DMS153 (cell line): Measurements from ENCODE around the gene KCNMB2.

Source experiments
- DNase-seq: peaks from one replicate; lab custom pipeline; 2025; lab: John Stamatoyannopoulos, UW

Gene KCNMB2

DNA sequence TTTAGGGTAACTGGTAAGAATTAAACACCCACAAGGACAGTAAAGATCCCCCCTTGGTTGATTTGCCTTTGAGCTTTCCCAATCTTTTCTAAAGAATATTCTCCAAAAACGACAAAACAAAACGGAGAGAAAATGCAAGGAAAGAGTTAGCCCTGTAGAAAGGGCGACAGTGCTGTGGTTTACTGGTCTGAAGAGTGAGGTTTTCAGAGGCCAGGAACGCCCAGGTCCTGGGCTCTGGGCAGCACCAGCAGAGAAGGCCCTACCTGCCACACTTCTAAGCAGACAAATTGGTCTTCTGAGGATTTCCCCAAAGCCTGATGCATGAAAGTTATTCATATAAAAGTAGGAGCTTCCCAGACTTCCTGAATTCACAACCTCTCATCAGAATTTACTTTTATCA is 119.3 kb downstream of the KCNMB2 start:
- DNase-seq, result no peak

DNA sequence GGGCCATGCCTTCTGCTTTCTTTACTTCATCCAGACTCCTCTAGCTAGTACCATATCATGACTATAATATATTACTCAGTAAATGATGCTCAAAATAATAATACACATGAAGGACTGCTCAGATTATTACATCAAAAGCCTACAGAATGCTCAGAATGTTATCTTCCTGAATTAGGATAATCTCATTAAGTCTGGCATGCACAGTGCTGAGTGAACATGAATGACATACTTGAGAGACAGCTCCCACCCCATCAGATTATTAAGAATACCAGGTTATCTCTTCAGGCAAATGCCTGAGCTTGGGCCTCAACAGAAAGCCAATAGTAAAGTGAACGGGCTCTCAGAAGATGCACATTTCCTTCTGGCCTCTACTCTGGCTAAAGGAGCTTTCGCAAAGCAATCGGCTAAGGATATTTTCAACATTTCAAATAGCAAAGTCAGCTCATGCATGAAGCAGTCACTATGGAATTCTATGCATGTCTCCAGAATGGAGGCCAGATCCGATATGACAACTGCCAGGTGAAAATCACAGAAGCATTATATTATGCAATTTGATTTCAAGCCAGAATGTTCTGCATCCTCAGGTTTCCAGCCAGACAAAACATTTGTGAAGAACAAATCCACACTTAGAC is 122.6 kb downstream of the KCNMB2 start:
- no peak for DNase-seq

DNA sequence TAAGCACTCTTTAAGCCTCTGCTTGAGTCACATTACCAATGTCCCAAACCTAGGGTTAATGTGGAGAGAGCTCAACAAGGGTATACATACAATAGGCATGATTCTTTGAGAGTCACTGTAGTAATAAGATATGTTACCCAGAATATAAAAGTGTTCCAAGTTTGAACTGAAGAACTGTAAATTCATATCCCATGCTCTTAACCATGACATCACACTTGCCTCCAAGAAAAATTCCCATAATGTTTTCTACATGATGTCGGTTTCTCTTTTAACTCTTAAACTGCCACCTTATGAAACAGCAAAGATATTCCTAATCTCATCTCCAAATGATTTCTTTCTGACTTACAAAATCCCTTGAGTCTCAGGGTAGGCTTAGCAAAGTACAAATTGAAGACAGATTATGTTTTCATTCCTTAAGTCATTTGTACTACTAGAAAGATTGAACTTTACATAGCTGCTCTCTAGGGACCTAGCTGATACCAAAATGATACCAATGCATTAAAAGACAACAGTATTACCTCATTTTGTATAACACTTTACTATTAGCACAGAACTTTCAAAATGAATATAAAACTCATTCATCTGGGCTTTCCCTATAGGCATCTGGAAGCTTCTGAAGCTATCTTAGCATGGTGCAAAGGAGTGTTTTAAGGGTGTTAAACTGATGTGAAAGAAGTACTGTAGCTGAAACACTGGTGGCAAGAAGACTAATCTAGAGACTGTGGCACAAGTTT is 127.1 kb downstream of the KCNMB2 start:
- DNase-seq, result no peak

DNA sequence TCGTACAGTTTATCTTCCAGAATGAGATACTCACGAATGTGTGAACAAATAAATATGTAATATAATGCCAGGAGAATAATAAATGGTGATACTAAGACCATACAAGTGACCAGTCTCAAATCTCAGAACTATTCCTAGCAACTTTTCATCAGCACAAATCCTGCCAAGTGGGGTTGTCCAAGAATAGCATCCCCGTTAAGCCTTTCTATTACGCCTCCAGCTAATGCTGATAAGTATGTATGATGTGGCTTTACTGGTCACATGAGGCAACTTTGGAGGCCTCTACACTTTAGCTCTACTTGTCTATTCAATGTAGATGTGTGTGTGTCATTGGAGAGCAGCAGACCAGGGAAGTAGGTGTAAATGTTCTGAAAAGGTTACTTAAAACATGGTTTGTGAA is 129.5 kb downstream of the KCNMB2 start:
- no peak for DNase-seq

DNA sequence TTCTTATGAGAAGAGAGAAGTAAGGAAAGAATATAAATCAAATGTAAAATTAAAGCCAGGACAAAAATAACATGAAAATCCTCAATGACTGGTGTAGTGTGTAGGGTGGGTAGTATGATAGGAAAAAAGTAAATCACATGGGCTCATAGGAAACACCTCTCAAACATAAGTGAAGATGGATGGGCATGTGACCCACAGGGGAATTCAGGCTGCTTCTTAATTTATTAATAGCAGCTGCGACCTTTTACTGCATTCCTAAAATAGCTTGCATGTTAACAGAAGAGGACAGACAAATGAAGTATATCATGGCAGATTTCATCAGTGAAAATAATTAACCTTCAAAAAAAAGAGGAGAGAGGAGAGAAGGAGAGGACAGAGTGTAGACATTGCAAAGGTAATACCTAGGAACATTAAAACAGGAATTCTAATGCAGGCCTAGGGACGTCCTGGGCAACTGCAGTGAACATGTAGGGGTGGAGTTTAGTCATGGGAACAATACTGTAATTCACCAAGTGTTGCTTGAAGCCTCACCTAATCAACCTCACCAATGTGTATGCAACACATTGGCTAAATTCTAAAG is 132.9 kb downstream of the KCNMB2 start:
- no peak for DNase-seq

DNA sequence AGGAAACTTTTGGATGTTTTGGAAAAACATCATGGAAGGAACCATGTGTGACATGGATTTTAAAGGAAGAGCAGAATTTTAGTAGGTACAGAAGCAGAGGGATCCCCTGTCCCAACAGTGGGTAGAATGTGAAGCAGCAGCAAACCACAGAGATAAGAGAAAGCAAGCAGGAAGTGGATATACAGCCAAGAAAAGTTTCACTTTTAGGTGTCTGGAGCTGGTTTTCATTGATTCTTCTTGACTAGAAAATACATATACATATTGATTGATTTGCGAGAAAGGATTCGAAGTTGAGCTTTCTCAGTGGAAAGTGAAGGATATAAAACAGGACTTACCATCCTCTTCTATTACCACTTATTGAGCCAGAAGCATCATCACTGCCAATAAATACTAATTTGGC is 133.5 kb downstream of the KCNMB2 start:
- DNase-seq, result no peak

DNA sequence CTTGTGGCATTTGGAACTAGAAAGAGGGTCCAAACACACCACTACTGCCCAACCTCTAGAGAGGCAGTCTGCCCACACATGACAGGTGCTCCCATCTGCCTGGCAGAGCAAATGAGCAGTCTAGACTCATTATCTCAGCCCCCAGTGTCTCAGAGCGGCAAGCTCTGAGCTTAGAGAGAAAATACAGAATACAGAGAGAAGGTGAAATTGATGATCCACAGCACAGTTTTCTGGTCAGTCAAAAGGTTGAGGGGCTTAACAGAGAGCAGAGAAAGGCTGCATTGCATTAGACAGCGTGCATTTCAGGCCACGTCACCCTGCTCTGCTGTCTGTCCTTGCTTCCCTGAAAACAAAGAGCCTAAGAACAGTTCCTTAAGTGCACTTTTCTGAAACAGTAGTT is 135.1 kb downstream of the KCNMB2 start:
- no peak for DNase-seq

DNA sequence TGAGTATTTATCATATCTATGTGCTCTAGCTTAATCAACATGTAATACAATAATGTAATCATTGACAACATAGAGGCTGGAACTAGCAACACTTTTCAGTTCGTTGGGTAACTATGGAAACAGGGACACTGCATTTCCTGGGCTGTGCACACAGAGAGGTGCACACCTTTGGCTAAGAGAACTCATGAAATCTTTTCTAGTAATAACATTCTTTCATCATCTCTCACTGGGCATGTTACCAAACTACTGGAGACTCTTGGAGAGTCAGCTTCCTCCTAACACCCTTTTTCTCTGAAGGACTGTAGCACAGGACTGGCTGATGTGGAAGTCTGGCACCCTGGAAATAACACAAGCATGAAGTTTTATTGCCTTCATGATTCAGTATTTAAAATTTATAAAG is 135.6 kb downstream of the KCNMB2 start:
- no peak for DNase-seq

DNA sequence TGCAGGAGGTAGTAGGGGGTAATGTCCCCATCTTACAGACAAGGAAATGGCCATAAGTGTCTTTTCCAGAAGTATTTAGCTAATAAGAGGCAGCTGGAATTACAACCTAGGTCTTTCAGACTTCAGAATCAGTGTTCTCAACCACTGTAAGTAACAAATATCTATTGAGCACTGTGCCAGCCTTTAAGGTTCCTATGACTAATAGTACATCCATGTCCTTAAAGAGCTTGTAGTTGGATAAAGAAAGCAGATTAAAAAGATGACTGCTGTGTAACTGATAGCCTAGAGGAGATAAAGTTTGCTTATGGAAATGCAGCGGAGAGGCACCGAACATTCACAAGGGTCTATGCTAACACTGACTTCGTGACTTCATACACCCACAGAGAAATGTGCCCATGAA is 136.0 kb downstream of the KCNMB2 start:
- DNase-seq, result no peak

DNA sequence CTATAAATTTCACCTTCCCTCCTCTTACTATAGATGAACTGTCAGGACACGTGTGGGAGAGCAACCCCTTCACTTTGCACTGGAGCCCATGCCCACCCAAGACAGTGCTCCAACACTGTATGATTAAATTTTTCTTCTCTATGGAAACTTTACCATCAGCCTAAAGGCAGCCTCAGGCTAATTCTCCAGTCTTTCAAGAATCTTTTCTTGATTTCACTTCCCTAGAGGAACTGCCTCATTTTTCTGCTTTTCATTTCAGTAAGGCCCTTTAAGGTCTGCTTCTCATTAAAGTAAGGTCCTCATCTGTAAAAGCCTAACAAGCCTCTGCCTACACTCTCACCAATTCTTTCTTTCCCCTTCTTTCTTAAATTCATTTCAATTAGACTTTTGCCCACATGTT is 137.3 kb downstream of the KCNMB2 start:
- DNase-seq, result no peak

DNA sequence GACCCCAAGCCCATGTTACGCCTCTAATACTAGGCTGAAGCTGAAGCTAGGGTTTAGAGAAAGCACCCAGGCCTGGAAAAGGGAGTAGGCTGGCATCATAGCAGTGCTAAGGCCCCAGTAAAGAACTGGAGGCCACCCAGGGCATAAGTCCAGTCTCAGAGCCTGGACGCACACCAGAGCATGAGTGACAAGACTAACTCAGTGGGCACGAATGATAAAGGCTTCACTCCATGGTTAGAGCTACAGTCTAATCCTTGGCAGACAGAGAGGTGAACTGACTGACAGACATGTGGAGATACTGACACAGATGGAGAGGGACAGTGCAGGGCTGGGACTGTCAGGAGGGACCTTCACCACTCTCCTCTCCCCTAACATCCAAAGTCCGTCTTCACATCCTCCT is 139.8 kb downstream of the KCNMB2 start:
- no peak for DNase-seq

DNA sequence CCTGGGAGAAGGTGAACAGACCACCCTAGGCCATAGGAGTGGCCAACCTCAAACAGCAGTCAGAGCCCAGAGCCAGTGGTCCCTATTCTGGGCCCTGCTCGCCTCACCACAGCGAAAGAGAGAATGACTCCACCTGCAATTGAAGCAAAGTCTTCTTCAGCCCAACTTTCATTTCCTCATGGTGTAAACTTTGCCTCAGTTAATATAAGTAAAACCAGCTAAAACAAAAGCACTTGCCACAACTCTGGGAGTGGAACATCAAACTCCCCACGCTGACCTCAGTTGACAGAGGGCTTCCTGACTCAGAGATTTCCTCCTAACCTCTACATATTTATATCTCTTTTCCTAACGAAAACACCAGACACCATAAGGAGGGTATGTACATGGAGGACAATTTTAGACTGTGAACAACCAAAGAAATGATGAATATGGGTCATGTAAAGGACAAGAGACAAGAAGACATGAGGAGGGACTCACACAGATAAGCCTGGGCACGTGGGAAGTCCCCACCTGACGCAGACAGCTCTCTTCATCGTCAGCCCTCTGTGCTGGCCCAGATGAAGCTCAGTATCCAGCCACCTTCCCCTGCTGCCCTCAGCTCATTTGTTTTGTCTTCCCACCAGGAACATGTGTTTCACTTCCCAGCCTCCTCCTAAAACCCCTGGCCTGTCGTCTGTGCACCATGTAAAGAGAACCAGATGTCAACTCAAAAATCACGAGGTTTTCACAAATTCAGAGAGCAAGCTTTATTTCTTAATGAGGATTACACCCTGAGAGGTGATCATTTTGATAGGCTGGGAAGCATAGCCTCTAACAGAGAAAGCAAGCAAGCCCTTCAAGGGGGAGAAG is 140.9 kb downstream of the KCNMB2 start:
- DNase-seq, result no peak

DNA sequence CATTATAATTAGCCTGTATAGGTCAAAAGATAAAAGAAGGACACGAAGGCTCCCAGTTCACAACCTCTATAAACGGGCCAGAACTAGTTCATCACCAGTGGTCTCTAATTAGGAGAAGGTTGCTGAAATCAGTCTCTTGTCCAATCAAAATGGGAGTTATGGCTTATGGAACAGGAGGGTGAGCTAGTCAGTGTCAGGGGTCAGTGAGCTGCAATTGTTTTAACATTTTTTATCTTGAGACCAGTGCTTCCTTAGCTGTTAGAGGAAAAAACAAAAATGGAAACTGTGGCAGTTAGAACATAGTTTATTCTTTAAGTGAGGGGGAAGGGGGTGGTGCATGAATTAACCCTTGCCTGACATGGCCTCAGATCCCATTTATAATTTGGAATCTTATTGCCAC is 141.7 kb downstream of the KCNMB2 start:
- DNase-seq, result no peak

DNA sequence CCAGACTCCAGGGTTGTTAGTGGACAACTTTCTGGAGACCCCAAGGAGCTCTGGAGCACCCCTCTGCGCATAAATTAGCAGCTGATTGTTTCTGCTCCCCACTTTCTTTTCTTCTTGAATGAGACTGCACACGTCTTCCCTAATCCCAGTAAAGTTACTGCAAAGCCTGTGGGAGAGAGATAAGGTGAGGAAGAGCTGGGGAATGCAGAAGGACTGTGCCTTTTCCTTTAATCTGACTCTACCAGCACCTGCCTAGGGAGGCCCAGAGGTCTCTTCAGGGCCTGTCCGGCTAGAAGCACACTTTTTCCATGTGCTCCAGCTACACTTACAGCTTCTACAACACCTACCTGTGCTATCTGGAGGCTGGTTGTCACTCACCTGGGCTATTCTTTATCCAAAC is 143.8 kb downstream of the KCNMB2 start:
- no peak for DNase-seq

DNA sequence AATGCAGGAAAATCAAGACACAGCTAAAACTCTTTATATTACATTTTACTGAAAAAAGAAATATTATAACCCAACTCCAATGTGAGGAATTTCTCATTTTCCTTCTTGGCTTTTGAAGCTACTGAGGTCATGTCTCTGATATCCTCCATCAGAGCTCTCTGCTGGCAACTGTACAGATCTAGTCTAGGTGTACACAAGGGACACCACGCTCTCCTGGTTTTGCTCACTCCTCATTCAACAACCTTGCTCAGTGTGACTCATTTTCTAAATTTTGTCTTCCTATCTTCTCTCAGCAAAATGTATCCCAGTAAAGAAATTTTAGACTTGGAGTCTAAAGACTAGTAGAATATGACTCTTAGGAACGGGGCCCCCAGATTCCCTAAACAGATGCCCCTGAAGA is 144.3 kb downstream of the KCNMB2 start:
- DNase-seq, result no peak

DNA sequence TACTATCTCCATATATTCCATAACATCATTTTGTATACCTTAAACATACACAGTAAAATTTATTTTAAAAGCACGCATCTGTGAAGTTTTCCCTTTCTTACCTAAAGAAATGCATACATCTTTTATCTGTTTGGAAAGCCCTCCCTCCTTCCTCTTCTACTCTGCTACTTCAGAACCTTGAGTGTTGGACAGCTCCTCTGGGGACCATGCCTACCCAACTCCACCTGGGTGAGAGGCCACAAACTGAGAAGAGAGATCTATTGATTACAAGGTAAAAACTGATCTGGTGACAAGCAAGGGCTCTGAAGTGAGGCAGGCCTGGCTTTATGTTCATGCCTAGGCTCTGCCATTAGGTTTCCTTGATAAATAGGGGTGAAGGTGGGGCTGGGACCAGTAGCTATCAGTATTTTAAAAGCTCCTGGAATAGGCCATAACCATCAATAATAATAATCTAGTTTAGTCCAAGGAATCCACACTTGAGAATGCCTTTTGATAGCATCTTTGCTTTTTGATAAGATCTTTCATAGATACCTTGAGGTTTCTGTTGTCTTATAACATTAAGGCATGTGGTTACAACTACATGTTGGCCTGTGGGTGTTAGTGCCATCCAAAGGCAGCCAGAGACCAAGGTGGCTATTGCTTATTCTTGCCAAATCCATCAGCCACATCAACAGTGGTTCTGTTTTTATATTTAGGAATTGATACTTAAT is 148.8 kb downstream of the KCNMB2 start:
- no peak for DNase-seq

DNA sequence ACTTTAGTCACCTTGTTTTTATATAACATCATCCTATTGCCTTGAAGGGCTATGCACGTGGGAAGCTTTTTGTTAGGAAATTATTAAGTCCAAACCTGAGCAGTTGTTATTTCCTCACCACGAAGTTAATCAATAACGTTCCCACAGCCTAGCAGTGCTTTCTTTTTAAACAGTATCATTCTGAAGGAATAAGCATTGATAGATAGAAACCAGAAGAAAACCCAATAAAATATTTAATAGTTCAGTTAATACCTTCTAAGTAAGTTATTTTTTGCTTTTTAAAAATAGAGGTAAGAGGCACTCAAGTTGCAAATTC is 149.3 kb downstream of the KCNMB2 start:
- DNase-seq, result no peak

DNA sequence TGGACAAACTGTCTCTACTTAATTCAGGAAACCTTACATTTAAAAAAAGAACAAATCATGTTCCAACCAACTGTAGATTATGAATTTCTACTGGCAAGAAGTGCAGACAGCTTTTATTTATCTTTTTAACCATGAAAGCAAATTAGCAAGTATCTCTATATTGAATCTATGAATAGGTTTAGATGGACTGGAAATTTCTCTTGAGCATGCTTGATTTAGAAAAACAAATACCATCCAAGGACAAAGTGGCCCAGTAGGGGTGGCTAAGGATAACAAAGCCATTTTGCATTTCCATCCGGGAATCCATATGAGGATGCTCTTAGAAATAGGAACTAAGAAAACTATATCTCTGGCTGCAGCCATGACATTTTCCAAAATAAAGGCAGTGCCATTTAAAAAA is 150.6 kb downstream of the KCNMB2 start:
- no peak for DNase-seq

DNA sequence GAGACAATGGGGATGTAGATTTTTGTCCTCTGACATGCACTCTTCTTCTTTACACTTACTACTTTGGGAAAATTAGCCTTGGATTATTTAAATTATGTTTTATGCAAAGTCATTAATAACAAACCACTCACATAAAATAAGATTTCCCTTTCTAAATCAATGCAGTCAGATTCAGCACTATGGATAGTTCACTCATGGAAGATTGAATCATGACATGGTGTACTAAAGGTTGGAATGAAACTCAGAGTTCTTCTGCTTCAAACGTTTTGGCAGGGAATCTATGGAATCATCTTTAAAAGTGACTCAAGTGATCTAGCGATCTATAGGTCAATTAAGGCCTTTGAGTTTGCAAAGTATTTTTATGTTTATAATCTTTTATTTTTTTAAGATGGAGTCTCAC is 154.3 kb downstream of the KCNMB2 start:
- DNase-seq, result no peak

DNA sequence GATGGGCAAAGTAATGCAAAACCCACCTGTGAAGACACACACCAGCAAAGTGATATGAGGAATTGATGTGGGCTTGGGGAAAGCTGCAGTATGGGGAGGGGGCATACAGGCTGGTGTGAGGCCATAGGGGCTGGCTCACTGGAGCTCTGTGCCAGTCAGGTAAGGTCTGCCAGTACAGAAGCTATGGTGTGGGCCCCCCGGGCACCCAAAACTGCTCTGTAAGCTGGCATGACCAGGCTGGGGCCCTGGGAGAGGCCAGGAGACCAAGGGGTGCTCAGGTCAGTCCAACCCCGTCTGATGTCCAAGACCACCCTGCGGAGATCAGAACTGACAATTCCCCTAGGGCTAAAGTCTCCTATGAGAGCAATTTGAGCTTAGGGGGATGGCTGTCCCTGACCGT is 163.1 kb downstream of the KCNMB2 start:
- DNase-seq, result no peak

DNA sequence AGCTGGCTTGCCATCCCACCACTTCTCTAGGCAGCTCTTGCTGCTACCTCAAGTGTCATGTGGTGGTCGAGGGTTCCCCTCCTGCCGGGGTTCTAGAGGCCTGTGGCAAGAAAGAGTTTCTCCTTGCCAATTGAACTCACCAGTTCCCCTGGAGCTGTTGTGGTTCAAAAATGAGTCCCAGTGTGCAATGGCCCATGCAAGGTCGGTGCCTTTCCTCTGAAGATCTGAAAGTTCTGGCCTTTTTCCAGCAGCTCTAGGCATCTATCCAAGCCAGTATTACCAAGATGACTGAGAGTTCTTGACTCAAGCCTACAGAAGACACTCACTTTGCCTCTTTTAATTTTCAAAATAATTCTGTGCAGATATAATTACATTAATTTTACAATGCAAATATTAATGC is 163.6 kb downstream of the KCNMB2 start:
- no peak for DNase-seq

DNA sequence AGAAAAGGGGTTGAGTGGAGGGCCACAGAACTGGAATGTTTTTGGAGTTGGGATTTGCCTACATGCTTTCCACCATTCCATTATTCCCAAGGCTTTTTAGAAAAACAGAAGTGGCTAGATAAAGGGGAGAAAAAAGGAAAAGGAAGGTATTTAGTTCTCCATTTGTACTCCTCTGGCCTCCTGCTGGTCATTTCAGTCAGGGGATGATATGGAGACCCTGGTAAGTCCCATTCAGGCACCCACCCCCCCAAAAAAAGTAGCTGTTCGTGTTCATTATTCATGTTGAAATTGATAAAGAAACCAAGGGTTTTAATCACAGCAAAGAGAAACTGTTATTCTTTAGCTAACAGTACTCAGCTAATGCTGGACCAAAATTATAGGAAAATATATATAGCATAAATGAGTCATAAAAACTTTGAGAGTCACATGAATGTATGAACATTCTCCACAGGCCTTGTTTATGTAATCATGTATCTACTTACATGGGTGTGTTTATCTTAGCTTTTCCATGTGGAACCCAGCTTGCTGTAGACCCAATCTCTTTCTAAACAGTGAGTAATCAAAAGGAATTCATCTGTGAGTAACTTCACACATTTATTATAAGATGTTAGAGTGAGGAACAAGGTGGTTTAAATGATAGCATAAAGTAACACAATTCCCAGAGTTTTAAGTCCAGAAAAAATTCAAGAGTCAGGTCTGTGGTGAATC is 167.2 kb downstream of the KCNMB2 start:
- no peak for DNase-seq
